ENCODE measurements around the gene LRRC8E.

- TF ChIP-seq GATA3 (IDR thresholded peaks at IDR 0.05; ENCODE audit: low read depth, low read length): no peak
- TF ChIP-seq GATA2 (IDR thresholded peaks at IDR 0.05; ENCODE audit: low read depth, low read length): no peak
These were observed 34.5 kb downstream of the LRRC8E start for GRCh38 chr19:7922836-7923195.
